ENCODE data around the gene WWOX.

DNA sequence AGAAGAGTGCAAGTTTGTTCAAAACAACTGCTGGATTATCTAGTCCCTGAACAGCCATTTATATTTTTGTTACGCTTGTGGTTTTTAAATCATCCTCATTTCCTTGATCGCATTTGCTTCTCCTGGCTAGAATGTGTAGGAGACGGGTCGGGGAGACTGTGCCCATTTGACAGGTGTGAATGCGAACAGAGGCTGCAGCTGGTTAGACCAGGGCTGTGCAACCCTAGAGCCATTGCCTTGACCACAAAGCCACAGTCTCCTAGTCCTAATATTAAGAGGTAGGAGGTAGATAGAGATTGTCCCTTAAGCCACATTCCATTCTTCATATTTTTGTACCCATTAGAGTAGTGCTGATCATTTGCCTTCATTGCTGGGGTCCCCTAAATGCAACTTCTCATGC lies 639.1 kb downstream of the WWOX start:
- TF ChIP-seq, protein P1, sequence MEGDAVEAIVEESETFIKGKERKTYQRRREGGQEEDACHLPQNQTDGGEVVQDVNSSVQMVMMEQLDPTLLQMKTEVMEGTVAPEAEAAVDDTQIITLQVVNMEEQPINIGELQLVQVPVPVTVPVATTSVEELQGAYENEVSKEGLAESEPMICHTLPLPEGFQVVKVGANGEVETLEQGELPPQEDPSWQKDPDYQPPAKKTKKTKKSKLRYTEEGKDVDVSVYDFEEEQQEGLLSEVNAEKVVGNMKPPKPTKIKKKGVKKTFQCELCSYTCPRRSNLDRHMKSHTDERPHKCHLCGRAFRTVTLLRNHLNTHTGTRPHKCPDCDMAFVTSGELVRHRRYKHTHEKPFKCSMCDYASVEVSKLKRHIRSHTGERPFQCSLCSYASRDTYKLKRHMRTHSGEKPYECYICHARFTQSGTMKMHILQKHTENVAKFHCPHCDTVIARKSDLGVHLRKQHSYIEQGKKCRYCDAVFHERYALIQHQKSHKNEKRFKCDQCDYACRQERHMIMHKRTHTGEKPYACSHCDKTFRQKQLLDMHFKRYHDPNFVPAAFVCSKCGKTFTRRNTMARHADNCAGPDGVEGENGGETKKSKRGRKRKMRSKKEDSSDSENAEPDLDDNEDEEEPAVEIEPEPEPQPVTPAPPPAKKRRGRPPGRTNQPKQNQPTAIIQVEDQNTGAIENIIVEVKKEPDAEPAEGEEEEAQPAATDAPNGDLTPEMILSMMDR (IDR thresholded peaks at IDR 0.05; ENCODE audit: insufficient read depth, low read depth, low read length) = no peak
- TF ChIP-seq EZH2 (IDR thresholded peaks at IDR 0.05; ENCODE audit: insufficient read depth, low read length) = no peak
